MM.1S (cell line): ENCODE data around the gene TP53AIP1.

Experiments
- DNase-seq: peaks from one replicate; pipeline ENCODE4 v3.0.0-alpha.2; 2015
- H2AFZ ChIP-seq: fragments of 300-600 bp; sonication (generic); 2 replicates; pipeline ENCODE4 v1.6.0; 2016; ENCODE audit warnings: antibody characterized with exemption, low read length
- H3F3A ChIP-seq: fragments of 300-600 bp; sonication (generic); 2 replicates; pipeline ENCODE4 v1.6.1; 2016; ENCODE audit warnings: mild to moderate bottlenecking, antibody characterized with exemption, low read length, moderate library complexity, mixed read lengths; ENCODE audit not compliant: insufficient read depth
- H3K27ac ChIP-seq: fragments of 300-600 bp; sonication (generic); 2 replicates; pipeline ENCODE4 v1.5.1; 2016; ENCODE audit warnings: mild to moderate bottlenecking, low read length
- H3K27me3 ChIP-seq: fragments of 300-600 bp; sonication (generic); replicated peaks from 2 replicates; pipeline ENCODE4 v1.6.0; 2016; ENCODE audit warnings: low read length; ENCODE audit not compliant: insufficient read depth
- H3K36me3 ChIP-seq: fragments of 300-600 bp; sonication (generic); replicated peaks from 2 replicates; pipeline ENCODE4 v1.6.1; 2016; ENCODE audit warnings: mild to moderate bottlenecking, low read length, mixed read lengths; ENCODE audit not compliant: insufficient read depth
- H3K4me1 ChIP-seq: fragments of 300-600 bp; sonication (generic); 2 replicates; pipeline ENCODE4 v1.6.1; 2016; ENCODE audit warnings: low read length, mixed read lengths
- H3K4me2 ChIP-seq: fragments of 300-600 bp; sonication (generic); 2 replicates; pipeline ENCODE4 v1.6.0; 2016; ENCODE audit warnings: low read depth, low read length
- H3K4me3 ChIP-seq: fragments of 300-600 bp; sonication (generic); 2 replicates; pipeline ENCODE4 v1.5.1; 2016; ENCODE audit warnings: low read length, mixed read lengths
- H3K79me2 ChIP-seq: fragments of 300-600 bp; sonication (generic); 2 replicates; pipeline ENCODE4 v1.6.1; 2016; ENCODE audit warnings: mixed run types, low read length, mixed read lengths
- H3K9ac ChIP-seq: fragments of 300-600 bp; sonication (generic); 2 replicates; pipeline ENCODE4 v1.6.1; 2016; ENCODE audit warnings: low read length, mixed read lengths
- H3K9me2 ChIP-seq: fragments of 300-600 bp; sonication (generic); replicated peaks from 2 replicates; pipeline ENCODE4 v1.6.1; 2016; ENCODE audit warnings: mild to moderate bottlenecking, low read length, mixed read lengths; ENCODE audit not compliant: insufficient read depth
- H3K9me3 ChIP-seq: fragments of 300-600 bp; sonication (generic); replicated peaks from 2 replicates; pipeline ENCODE4 v1.6.1; 2016; ENCODE audit warnings: mild to moderate bottlenecking, low read length, mixed read lengths; ENCODE audit not compliant: insufficient read depth
- H4K20me1 ChIP-seq: fragments of 300-600 bp; sonication (generic); 2 replicates; pipeline ENCODE4 v1.6.1; 2016; ENCODE audit warnings: mild to moderate bottlenecking, low read length, moderate library complexity, mixed read lengths; ENCODE audit not compliant: insufficient read depth
- CTCF ChIP-seq: fragments of 300-600 bp; sonication (generic); IDR thresholded peaks from 2 replicates; pipeline ENCODE4 v1.5.1; 2016; ENCODE audit warnings: antibody characterized with exemption, low read length, mixed read lengths
- EZH2 ChIP-seq: fragments of 300-600 bp; sonication (generic); optimal IDR thresholded peaks from 2 replicates; pipeline ENCODE3; 2017; ENCODE audit warnings: low read depth, mild to moderate bottlenecking, antibody characterized with exemption, low read length, mixed read lengths
- EZH2phosphoT487 ChIP-seq: fragments of 300-600 bp; sonication (generic); IDR thresholded peaks from 2 replicates; pipeline ENCODE4 v1.6.1; 2018; ENCODE audit warnings: antibody characterized with exemption, low read length

TP53AIP1 gene

GRCh38 chr11:128908391-128909246, 34.1 kb downstream of the TP53AIP1 start:
- no peak for DNase-seq
- H3K36me3 ChIP-seq = no peaks in the 10 kb centered on the region
- H4K20me1 ChIP-seq = no peaks in the 10 kb centered on the region
- no peak overlapping the region for H3K4me2 ChIP-seq
- no peaks in the 10 kb centered on the region; the same call in 1 of the 2 replicates for H3K27me3 ChIP-seq
- no peaks in the 10 kb centered on the region for H3K4me1 ChIP-seq
- no peak overlapping the region for H3K9ac ChIP-seq
- H3K9me3 ChIP-seq = no peaks in the 10 kb centered on the region
- no peaks in the 10 kb centered on the region for H3K9me2 ChIP-seq
- TF ChIP-seq EZH2phosphoT487 = no peak
- no peak for TF ChIP-seq CTCF
- TF ChIP-seq EZH2 = no peak
- no peaks in the 10 kb centered on the region for H3K79me2 ChIP-seq
- H3K4me3 ChIP-seq = no peak overlapping the region
- H2AFZ ChIP-seq = no peak overlapping the region
- no peak overlapping the region for H3K27ac ChIP-seq
- no peaks in the 10 kb centered on the region for H3F3A ChIP-seq

- Histone ChIP-seq H3K79me2 (no peaks in the 10 kb centered on the region), H3K36me3 (no peaks in the 10 kb centered on the region), H3F3A (no peaks in the 10 kb centered on the region), H3K4me3 (no peak overlapping the region), H4K20me1 (no peaks in the 10 kb centered on the region), H3K4me1 (no peaks in the 10 kb centered on the region), H2AFZ (no peak overlapping the region), H3K9me3 (no peaks in the 10 kb centered on the region), H3K27me3 (no peaks in the 10 kb centered on the region; the same call in 1 of the 2 replicates), H3K27ac (no peak overlapping the region), H3K9me2 (no peaks in the 10 kb centered on the region), H3K4me2 (no peak overlapping the region), H3K9ac (no peak overlapping the region)
- TF ChIP-seq EZH2phosphoT487 (no peak), EZH2 (no peak), CTCF (no peak)
- no peak for DNase-seq
Measured at GRCh38 chr11:128907585-128907984, 35.1 kb downstream of the TP53AIP1 start.

GRCh38 chr11:128906185-128907050, 36.3 kb downstream of the TP53AIP1 start:
- H3K27me3 ChIP-seq = no peaks in the 10 kb centered on the region; the same call in 1 of the 2 replicates
- H3K79me2 ChIP-seq = no peaks in the 10 kb centered on the region
- H3F3A ChIP-seq = no peaks in the 10 kb centered on the region
- H3K36me3 ChIP-seq = no peaks in the 10 kb centered on the region
- TF ChIP-seq EZH2phosphoT487 (no peak), EZH2 (no peak), CTCF (no peak)
- H3K9me2 ChIP-seq = no peaks in the 10 kb centered on the region
- no peaks in the 10 kb centered on the region for H3K9me3 ChIP-seq
- H2AFZ ChIP-seq = 0 out of 2 replicates have a peak overlapping the region, but pooled peaks have one; percentile 21
- H3K4me1 ChIP-seq = no peaks in the 10 kb centered on the region
- no peak overlapping the region for H3K9ac ChIP-seq
- no peaks in the 10 kb centered on the region for H4K20me1 ChIP-seq
- H3K4me3 ChIP-seq = peak overlapping the region; percentile 54
- DNase-seq = no peak
- H3K4me2 ChIP-seq = peak overlapping the region; percentile 86
- H3K27ac ChIP-seq = no peak overlapping the region
